Activated CD8-positive, alpha-beta memory T cell treated with anti-CD3 and anti-CD28 coated beads, Interleukin-2, amount 10 ng/mL, durations not matched to agents 7 days and 5 days (primary cell): ENCODE results near the gene BMPER. TPM values are rescaled to one million over a fixed set of nuclear protein-coding genes. Genes with fewer than 3 reads are reported as not detected.

ENCODE experiments used
- ATAC-seq: fragments of 150-1000 bp; cut with Tn5 transposase; one replicate; pipeline ENCODE4 v1.10.0; 2021; ENCODE audit warnings: moderate library complexity
- CTCF ChIA-PET: fragments of 350-600 bp; sonication (Branson Sonifier 250); formaldehyde crosslinking; loops from one replicate; lab custom pipeline; 2021; ENCODE audit warnings: antibody characterized with exemption; lab: Charles Lee
- DNase-seq: peaks from one replicate; pipeline ENCODE4 v3.0.0-alpha.2; 2020
- H3K27ac Mint-ChIP-seq: one replicate; pipeline ENCODE4 v1.8.0; 2021; ENCODE audit warnings: mild to moderate bottlenecking, mixed read lengths
- H3K27me3 Mint-ChIP-seq: one replicate; pipeline ENCODE4 v1.8.0; 2021; ENCODE audit warnings: mixed read lengths
- H3K36me3 Mint-ChIP-seq: one replicate; pipeline ENCODE4 v1.8.0; 2021; ENCODE audit warnings: mild to moderate bottlenecking, mixed read lengths
- H3K4me1 Mint-ChIP-seq: one replicate; pipeline ENCODE4 v1.8.0; 2021; ENCODE audit warnings: mixed read lengths
- H3K4me3 Mint-ChIP-seq: one replicate; pipeline ENCODE4 v1.8.0; 2021; ENCODE audit warnings: mild to moderate bottlenecking, moderate library complexity, mixed read lengths
- H3K9me3 Mint-ChIP-seq: one replicate; pipeline ENCODE4 v1.8.0; 2022; ENCODE audit warnings: low read depth, mixed read lengths
- total RNA-seq, 2 experiments: library from RNA; stranded (reverse); gene quantifications; one replicate each; pipeline ENCODE4 v1.2.3, GENCODE V29; 2021

BMPER gene
- total RNA-seq, 2 experiments from 2014 or later, result not detected

DNA sequence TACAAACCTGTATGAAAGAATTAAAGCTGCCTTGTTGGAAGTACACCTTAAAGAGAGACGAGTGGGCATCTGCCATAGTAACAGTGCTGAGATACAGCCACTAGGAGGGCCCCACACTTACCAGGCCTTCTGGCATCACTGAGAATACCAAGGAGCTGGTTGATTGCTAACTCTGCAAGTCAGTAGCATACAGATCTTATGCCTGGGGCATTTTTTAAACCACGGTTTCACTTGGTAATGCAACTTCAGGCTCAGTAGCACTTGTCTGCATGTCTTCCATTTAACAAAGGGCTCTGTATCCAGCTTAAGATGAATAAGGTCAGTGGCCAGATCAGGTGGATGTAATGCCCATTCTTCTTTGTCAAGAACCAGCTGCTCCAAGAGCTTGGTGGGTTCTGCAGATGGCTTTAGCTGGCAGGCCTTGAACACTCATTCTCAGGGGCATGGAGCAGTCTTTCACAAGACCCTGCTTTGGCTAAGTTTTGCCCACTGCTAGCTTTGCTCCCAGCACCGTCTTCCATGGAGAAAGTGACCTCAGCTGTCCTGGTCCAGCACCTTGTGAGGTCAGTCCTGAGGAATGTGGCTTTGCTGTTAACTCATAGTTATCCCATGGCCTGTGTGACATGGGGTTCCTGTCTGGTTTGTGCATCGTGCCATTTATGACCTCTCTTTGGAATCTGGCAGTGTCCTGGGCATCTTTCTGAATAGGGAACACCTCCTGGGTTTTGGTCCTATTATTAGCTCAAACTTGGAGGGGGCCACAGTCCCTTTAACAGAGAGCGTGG lies 68.1 kb downstream of the BMPER start:
- CTCF ChIA-PET, result no interaction called here
- Mint-ChIP-seq H3K4me3 (no peak overlapping the region), H3K36me3 (no peaks in the 10 kb centered on the region), H3K27ac (no peak overlapping the region), H3K27me3 (no peaks in the 10 kb centered on the region), H3K9me3 (no peaks in the 10 kb centered on the region), H3K4me1 (no peaks in the 10 kb centered on the region)
- DNase-seq (no peak), ATAC-seq (no peak)

DNA sequence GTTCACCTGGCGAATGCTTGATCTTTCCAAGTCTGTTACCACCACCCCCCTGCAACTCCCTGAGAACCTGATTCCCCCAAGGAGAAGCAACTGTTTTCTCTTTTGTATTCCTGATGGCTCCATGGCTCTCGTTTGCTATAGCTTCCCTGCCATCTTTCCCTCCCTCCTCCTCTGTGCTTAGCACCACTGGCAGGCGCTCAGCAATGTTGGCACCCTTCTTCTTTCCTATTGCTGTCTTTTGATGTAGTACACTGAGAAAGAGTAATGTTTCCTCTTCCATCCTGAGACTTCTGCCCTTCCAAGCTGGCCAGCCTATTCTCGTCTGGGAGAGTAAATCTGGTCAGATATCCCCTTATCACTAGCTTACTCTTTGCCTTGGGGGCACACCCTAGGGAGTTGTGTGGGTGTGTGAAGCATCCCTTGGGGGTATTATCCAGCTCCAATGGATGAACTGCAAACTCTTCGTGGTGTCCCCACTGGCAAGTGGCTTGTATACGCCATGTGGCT lies 74.0 kb downstream of the BMPER start:
- ATAC-seq, result no peak
- Mint-ChIP-seq H3K9me3 (no peaks in the 10 kb centered on the region), H3K36me3 (no peaks in the 10 kb centered on the region), H3K27me3 (no peaks in the 10 kb centered on the region), H3K4me1 (no peaks in the 10 kb centered on the region), H3K4me3 (no peak overlapping the region), H3K27ac (no peak overlapping the region)
- no peak for DNase-seq
- CTCF ChIA-PET, result no interaction called here

DNA sequence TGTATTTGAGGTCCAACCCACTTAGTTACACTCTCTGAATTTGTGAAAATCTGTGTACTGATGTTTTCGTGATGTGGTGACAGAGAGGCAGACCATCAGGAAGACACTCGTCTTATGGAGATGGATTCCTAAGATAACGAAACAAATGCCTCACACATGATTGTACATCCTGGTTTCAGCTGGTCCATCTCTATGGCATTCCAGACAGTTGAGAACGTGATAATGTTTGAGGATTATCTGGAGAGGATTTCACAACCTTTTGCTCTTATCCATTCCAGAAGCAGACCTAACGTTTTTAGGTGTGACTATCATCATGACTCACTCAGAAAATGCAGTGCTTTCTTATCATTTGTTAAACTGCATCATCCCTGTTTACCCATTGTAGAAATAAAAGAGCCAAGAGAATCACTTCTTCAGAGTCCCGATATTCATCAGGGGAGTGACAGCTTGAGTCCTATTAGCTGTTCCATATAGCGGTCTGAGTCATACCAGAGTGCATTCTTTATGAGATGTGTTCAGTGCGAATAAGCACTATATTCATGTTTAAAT lies 74.5 kb downstream of the BMPER start:
- no peak overlapping the region for H3K27ac Mint-ChIP-seq
- ATAC-seq (no peak), DNase-seq (no peak)
- no peaks in the 10 kb centered on the region for H3K36me3 Mint-ChIP-seq
- no peaks in the 10 kb centered on the region for H3K27me3 Mint-ChIP-seq
- H3K4me3 Mint-ChIP-seq, result no peak overlapping the region
- H3K9me3 Mint-ChIP-seq, result no peaks in the 10 kb centered on the region
- H3K4me1 Mint-ChIP-seq, result no peaks in the 10 kb centered on the region
- CTCF ChIA-PET, result no interaction called here

GRCh38 chr7:33981226-33981625 lies 75.9 kb downstream of the BMPER start:
- H3K36me3 Mint-ChIP-seq, result no peaks in the 10 kb centered on the region
- H3K9me3 Mint-ChIP-seq, result no peaks in the 10 kb centered on the region
- ATAC-seq (no peak), DNase-seq (no peak)
- CTCF ChIA-PET, result no interaction called here
- H3K4me3 Mint-ChIP-seq, result no peak overlapping the region
- H3K27me3 Mint-ChIP-seq, result no peaks in the 10 kb centered on the region
- no peak overlapping the region for H3K27ac Mint-ChIP-seq
- H3K4me1 Mint-ChIP-seq, result no peaks in the 10 kb centered on the region

DNA sequence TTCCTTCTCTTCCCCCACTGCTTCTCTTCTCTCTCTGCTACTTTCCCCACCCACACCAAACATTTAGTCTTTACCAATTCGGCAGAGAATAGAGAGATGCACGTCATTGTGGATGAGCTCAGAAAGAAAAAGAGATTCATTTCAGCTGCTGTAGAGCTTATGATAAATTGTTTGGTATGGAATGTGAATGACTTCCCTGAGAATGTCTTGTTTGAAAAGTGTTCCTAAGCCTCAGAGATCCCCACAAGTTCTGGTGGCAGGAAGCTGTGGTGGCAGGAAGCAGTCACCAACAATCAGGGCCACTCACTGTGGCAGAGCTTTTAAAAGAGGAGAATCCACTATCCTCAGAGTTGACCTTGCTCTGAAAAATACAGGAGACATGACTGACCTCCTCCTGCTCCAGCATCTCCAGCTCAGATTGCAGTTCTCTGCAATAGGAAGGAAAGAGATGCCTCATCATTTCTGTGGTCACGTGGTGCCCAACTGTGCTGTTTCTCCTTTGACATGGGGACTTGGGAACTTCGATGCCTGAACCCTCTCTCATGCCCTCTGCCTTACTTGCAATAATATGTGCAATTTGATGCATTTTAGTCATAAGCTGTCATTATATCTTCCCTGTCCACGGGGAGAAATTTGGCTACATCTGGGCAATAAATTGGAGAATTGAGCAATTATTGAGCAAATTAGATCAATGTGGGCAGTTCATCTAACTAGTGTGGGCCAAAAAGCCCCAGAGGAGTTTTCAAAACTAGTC lies 76.5 kb downstream of the BMPER start:
- H3K4me3 Mint-ChIP-seq, result no peak overlapping the region
- ATAC-seq (no peak), DNase-seq (no peak)
- H3K4me1 Mint-ChIP-seq, result no peaks in the 10 kb centered on the region
- no peak overlapping the region for H3K27ac Mint-ChIP-seq
- CTCF ChIA-PET, result interaction anchor here (1.3 kb wide), 1 partner anchor 14 kb away, joined by 3 read pairs; no protein-coding TSS in a partner anchor
- no peaks in the 10 kb centered on the region for H3K36me3 Mint-ChIP-seq
- H3K27me3 Mint-ChIP-seq, result no peaks in the 10 kb centered on the region
- H3K9me3 Mint-ChIP-seq, result no peaks in the 10 kb centered on the region

GRCh38 chr7:33982425-33982786 lies 77.1 kb downstream of the BMPER start:
- H3K27me3 Mint-ChIP-seq, result no peaks in the 10 kb centered on the region
- ATAC-seq (no peak), DNase-seq (no peak)
- no peaks in the 10 kb centered on the region for H3K9me3 Mint-ChIP-seq
- no peak overlapping the region for H3K27ac Mint-ChIP-seq
- no peaks in the 10 kb centered on the region for H3K4me1 Mint-ChIP-seq
- H3K4me3 Mint-ChIP-seq, result no peak overlapping the region
- no peaks in the 10 kb centered on the region for H3K36me3 Mint-ChIP-seq
- CTCF ChIA-PET, result interaction anchor here (1.3 kb wide), 1 partner anchor 14 kb away, joined by 3 read pairs; no protein-coding TSS in a partner anchor

- DNase-seq (no peak), ATAC-seq (no peak)
- Mint-ChIP-seq H3K36me3 (no peaks in the 10 kb centered on the region), H3K27ac (no peak overlapping the region), H3K4me1 (no peaks in the 10 kb centered on the region), H3K4me3 (no peak overlapping the region), H3K9me3 (no peaks in the 10 kb centered on the region), H3K27me3 (no peaks in the 10 kb centered on the region)
- CTCF ChIA-PET, result no interaction called here
These were observed 81.1 kb downstream of the BMPER start for GRCh38 chr7:33986451-33986850.

- no peaks in the 10 kb centered on the region for H3K27me3 Mint-ChIP-seq
- no peaks in the 10 kb centered on the region for H3K36me3 Mint-ChIP-seq
- ATAC-seq (no peak), DNase-seq (no peak)
- no peaks in the 10 kb centered on the region for H3K4me1 Mint-ChIP-seq
- H3K27ac Mint-ChIP-seq, result no peak overlapping the region
- CTCF ChIA-PET, result no interaction called here
- no peak overlapping the region for H3K4me3 Mint-ChIP-seq
- no peaks in the 10 kb centered on the region for H3K9me3 Mint-ChIP-seq
These were observed 81.9 kb downstream of the BMPER start for GRCh38 chr7:33986951-33987947.

DNA sequence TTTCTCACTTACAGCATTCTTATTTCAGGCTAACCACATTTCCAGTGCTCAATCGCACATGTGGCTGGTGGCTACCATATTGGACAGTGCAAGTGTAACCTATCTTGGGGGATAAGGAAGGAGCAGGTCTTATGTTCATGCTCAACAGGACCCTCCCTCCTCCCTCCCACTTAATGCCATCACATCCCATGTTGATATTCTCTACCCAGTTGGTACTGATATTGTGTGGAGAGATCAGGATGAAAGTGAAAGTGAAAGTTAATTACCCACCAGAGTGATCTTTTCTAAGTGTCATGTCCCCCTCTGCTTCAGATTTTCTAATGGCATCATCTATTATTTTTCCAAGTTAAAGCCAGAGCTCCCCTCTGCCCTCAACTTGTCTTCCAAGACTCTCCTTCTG lies 91.6 kb downstream of the BMPER start:
- no peak for DNase-seq
- no peak overlapping the region for H3K27ac Mint-ChIP-seq
- no peaks in the 10 kb centered on the region for H3K36me3 Mint-ChIP-seq
- H3K9me3 Mint-ChIP-seq, result no peaks in the 10 kb centered on the region
- H3K4me1 Mint-ChIP-seq, result no peaks in the 10 kb centered on the region
- no peak for ATAC-seq
- H3K27me3 Mint-ChIP-seq, result no peaks in the 10 kb centered on the region
- CTCF ChIA-PET, result no interaction called here
- H3K4me3 Mint-ChIP-seq, result no peak overlapping the region

DNA sequence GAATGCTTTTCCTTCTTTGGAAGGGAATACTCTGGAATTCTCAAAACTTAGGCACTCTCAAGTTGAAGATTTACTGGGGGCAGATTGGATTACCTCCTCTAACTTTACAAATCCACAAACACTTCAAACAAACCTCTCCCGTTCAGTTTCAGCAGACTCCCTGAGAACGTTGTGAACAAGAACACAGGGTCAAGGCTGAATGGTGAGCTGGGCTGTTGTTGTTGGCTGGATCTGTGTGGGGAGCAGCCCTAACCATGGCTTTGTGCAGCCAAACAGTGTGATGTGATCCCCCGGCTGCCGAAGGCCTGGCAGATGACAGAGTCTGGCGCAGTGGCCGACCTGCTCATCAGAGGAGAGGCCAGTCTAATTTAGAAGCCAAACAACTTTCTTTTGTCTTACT lies 93.1 kb downstream of the BMPER start:
- no peak for ATAC-seq
- Mint-ChIP-seq H3K27ac (no peak overlapping the region), H3K36me3 (no peaks in the 10 kb centered on the region)

DNA sequence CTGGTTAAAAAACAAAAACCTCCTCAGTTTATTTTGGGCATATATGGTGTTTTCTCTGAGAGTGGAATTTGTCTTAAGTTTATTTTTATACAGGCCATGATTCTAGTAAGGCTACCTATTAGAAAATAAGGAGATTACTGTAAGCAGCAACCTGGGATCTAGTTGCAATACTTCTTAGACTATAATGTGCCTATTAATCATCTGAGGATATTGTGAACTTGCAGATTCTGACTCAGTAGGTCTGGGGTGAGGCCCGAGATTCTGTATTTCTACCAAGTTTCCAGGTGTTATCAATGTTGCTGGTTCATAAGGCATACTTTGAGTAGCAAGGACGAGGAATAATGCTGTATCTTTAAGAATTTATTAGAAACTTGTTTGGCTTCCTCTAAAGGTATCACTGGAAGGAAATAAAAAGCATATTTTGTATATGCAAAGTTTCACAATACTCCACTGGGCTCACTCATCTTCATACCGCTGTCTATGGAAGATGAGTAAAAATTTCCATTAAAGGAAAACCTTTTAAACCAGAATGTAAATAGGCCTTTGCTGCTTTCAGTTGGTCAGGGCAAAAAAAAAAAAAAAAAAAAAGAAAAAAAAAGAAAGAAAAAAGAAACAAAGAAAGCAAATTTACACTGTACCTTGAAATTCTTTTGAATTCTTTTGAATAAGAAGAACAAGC lies 105.8 kb downstream of the BMPER start:
- Mint-ChIP-seq H3K4me1 (no peaks in the 10 kb centered on the region), H3K27me3 (peaks cover 2% of the 10 kb centered on the region), H3K4me3 (no peak overlapping the region), H3K36me3 (no peaks in the 10 kb centered on the region), H3K27ac (no peak overlapping the region), H3K9me3 (no peaks in the 10 kb centered on the region)
- no peak for DNase-seq
- CTCF ChIA-PET, result no interaction called here
- no peak for ATAC-seq

More for the DNA sequence above, 93.1 kb downstream of the BMPER start:
- peaks cover under 1% of the 10 kb centered on the region for H3K9me3 Mint-ChIP-seq
- H3K4me1 Mint-ChIP-seq, result no peaks in the 10 kb centered on the region
- CTCF ChIA-PET, result no interaction called here
- H3K4me3 Mint-ChIP-seq, result no peak overlapping the region
- no peak for DNase-seq
- H3K27me3 Mint-ChIP-seq, result no peaks in the 10 kb centered on the region

GRCh38 chr7:34011696-34012095 lies 106.4 kb downstream of the BMPER start:
- DNase-seq, result no peak
- H3K4me3 Mint-ChIP-seq, result no peak overlapping the region
- H3K27ac Mint-ChIP-seq, result no peak overlapping the region
- no peak for ATAC-seq
- no peaks in the 10 kb centered on the region for H3K4me1 Mint-ChIP-seq
- CTCF ChIA-PET, result no interaction called here
- H3K27me3 Mint-ChIP-seq, result peaks cover 2% of the 10 kb centered on the region
- no peaks in the 10 kb centered on the region for H3K36me3 Mint-ChIP-seq
- H3K9me3 Mint-ChIP-seq, result no peaks in the 10 kb centered on the region
